Endothelial cell of hepatic sinusoid (primary cell): ENCODE results near the gene ZNF621.
"Not testable (repeated sequence)": the region's sequence is repeated elsewhere in the genome, so short reads cannot be mapped to it uniquely, and the experiment has no call there.

ENCODE experiments used
- in situ Hi-C: cut with HindIII; loops from 2 replicates; pipeline ENCODE4 v1.10.0; 2017; ENCODE audit warnings: low sequenced_read_pairs

ZNF621 gene

DNA sequence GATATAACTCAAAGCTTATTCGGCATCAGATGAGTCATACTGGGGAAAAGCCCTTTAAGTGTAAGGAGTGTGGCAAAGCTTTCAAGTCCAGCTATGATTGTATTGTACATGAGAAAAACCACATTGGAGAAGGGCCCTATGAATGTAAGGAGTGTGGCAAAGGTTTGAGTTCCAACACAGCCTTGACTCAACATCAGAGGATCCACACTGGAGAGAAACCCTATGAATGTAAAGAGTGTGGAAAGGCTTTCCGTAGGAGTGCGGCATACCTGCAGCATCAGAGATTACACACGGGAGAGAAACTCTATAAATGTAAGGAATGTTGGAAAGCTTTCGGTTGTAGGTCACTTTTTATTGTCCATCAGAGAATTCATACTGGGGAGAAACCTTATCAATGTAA, 7.5 kb downstream of the ZNF621 start:
- in situ Hi-C loops, result loop anchor here (5.0 kb wide), 1 partner anchor 50 kb away; no protein-coding TSS in a partner anchor

DNA sequence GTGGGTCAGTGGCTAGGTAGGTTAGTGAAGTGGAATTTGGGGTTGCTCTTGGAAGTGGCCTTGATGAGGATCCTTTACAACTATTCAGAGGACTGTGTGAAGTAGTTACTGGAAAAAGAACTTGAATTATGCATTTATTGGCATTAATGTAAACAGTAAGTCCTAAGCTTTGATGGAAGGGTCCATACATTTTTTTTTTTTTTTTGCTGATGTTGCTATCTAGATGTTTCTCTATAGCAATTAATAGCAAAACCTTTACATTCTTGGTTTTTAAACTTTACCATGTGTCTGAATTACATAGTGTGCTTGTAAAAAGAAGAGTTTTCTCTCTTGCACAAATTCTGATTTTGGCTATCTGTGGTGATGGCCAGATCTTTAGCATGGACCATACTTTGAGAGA, 9.5 kb downstream of the ZNF621 start:
- in situ Hi-C loops, result loop anchor here (5.0 kb wide), 1 partner anchor 52 kb away; no protein-coding TSS in a partner anchor

DNA sequence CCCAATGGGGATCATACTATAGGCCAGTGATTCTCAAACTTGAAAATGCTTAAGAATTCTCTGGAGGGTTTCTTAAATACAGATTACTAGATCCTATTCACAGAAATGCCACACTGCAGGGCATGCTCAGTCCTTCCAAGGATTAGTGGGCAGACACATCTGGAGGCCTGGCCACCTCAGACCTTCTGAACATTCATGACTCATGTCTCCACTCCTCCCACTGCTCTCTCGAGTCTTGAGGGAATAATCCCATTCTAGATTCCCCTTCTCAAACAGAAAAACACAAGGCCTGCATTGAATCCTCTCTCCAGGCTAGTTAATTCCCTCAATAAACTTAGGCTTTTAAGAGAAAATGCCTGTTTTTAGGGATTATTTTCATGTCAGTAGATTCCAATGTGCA, 22.1 kb downstream of the ZNF621 start:
- in situ Hi-C loops, result no loop called here

DNA sequence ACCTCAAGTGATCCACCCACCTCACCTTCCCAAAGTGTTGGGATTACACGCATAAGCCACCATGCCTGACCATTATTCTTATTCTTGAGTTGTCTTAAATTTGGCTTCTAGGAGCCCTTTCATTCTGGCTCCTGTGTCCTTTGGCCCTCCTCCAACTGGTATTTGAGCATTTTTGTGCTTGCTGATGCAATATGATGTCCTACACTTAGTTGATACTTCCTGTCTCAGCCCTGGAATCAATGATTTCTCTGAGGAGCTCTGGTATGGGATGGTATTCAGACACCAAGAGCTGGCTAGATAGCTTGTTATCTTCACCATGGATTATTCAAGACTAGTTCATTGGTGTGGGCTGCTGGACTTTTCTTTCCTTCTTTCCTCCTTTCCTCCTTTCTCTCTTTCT, 25.4 kb downstream of the ZNF621 start:
- in situ Hi-C loops, result no loop called here

DNA sequence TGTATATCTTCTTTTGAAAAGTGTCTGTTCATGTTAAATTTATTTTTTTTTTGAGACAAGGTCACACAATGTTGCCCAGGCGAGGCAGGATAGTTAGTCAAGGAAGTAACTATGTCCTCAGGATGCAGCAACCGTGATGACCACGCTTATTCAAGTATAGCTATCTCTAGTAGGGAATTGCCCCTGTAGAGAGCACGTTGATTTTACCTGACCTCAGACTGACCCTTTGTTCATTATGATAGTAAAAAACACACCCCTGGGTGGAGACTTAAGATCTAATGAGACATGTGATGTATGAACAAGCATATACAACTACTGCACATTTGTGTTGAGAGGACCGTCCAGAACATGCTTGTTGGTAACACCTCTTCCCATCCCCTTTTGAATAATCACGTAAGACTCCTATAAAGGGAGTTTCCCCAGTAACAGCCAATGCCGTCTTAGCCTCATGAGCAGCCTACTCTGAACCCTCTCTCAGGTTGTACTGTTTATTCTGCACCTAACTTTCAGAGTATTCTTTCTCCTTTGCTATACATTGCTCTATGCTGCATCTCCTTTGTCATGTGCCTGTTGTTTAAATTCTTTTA, 32.9 kb downstream of the ZNF621 start:
- in situ Hi-C loops, result loop anchor here (5.0 kb wide), 1 partner anchor 75 kb away; no protein-coding TSS in a partner anchor

DNA sequence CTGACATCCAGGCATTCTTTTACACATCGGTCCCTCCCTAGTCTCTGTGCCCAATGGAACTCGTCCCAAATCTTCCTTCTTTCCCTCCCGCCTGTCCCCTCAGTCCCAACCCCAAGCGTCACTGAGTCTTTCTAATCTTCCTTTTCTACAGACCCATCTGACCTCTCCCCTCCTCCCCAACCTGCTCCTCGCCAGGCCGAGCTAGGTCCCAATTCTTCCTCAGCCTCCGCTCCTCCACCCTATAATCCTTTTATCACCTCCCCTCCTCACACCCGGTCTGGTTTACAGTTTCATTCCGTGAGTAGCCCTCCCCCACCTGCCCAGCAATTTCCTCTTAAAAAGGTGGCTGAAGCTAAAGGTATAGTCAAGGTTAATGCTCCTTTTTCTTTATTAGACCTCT, 37.7 kb downstream of the ZNF621 start:
- in situ Hi-C loops, result not testable (repeated sequence)

DNA sequence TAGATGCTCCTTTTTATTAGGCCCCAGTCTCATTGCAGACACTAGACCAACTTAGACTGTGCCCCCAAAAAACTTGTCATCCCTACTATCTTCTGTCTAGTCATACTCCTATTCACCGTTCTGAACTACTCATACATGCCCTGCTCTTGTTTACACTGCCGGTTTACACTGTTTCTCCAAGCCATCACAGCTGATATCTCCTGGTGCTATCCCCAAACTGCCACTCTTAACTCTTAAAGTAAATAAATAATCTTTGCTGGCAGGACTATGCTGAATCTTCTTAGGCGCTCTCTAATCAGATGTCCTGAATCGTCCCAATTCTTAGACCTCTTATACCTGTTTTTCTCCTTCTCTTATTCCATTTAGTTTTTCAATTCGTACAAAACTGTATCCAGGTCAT, 40.9 kb downstream of the ZNF621 start:
- in situ Hi-C loops, result not testable (repeated sequence)

DNA sequence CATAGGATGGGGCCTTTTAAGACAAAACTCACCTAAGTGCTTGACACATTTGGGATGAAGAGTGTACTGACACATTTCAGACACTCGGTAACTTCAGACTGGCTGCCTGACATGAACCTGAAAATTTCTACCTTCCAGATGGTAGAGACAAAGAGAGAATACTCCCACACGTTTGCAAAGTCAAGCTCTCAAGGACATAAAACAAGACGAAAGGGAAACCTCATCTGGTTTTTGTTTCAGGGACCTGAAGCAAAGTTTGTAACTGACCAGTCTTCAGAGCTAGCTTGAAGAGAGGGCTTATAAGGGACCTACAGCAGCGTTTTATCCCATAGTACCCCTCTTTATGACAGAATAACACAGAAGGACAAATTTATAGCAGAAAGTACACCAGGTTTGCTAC, 41.9 kb downstream of the ZNF621 start:
- in situ Hi-C loops, result no loop called here

DNA sequence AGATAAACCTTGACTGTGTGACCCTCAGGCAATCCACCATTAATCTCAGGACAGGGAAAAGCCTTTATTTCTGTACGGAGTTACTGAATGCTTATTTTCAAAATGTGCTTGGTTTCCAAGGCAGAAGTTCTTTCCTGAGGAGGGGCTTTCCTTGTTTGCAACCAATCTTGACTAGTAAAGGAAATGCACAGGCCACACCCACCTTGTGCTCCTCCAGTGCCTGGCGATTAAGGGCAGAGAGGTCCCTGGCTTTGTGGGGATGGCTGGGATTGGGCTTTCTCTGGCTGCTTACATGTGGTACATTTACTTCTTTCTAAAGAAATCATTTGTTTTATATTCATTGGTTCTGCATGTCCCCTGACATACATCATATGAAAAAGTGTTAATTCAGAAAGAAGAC, 47.8 kb downstream of the ZNF621 start:
- in situ Hi-C loops, result no loop called here

DNA sequence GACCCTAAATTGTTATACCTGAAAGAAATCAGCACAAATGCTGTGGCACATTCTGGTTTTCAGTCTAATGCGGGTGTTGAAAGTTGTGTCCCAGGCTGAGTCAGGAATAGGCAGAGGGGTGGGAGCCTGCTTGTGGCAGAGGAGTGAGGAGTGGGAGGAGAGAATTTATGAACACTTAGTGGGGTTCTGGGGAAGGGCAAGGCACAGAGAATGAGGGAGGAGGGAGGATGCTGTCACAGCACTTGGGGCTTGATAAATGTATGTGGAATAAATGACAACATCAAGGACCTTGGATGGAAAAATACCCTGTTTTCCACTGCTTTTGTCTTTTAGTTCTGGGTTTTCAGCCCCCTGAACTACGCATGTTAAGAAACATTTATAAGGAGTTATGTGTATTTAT, 49.3 kb downstream of the ZNF621 start:
- in situ Hi-C loops, result no loop called here

DNA sequence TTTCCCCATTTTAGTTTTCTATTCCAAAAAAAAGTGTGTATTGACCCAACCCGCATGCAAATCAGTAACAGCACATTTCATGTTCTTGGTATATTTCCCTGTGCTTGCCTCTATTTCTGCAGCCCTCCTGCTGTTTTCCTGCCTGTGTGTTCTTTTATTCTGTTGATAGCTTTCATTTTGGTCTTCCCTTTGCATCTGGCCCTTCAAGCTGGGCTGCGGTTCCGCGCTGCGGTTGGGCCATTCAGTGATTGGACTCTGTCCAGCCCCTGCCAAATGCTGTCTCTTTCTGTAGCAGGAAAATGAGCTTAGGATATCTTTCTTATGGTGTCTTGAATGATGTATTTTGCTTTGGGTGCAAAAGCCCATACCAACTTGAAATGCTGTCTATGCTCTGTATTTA, 49.9 kb downstream of the ZNF621 start:
- in situ Hi-C loops, result loop anchor here (25.0 kb wide), 1 partner anchor 1313 kb away; no protein-coding TSS in a partner anchor

DNA sequence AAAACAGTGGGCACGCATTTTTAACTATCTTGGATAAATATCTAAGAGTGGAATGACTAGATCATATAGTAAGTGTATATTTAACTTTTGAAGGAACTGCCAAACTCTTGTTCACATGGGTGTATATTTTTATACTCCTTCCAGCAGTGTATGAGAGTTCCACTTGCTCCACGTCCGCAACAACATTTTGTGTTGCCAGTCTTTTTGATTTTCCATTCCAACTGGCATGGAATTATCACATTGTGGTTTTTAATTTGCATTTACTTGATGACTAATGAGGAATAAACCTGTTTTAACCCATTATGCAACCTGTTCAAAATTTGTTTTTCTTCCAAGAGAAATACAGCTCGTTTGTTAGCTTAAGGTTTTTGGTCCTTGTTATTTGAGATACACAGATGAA, 51.6 kb downstream of the ZNF621 start:
- in situ Hi-C loops, result loop anchor here (25.0 kb wide), 1 partner anchor 1311 kb away; no protein-coding TSS in a partner anchor

DNA sequence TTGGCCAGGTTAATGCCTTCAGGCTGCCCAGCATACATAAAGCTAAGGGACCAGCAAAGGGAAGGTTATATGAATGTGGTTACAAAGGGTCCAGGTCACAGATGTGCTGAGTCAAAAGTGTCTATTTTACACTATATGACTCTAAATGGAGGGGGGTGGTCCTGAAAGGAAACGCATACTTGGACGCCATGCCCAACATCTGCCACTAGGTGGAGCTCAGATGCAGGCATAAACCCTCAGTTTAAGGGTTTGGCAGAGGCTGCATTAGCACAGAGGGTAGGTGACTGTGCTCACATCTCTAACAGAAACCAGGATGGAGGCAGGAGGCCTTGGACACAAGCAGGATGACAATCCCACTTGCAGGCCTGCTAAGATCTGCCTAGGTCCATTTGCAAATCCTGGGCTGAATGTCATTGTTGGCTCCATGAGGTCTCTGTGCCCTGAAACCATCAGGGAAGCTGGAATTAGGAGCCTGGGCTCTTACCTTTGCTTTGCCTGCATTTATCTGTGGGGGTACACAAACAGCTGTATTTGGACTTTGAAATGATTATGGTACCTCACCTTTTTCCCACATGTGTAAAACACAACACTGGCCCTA, 55.8 kb downstream of the ZNF621 start:
- in situ Hi-C loops, result loop anchor here (25.0 kb wide), 1 partner anchor 1307 kb away; no protein-coding TSS in a partner anchor

DNA sequence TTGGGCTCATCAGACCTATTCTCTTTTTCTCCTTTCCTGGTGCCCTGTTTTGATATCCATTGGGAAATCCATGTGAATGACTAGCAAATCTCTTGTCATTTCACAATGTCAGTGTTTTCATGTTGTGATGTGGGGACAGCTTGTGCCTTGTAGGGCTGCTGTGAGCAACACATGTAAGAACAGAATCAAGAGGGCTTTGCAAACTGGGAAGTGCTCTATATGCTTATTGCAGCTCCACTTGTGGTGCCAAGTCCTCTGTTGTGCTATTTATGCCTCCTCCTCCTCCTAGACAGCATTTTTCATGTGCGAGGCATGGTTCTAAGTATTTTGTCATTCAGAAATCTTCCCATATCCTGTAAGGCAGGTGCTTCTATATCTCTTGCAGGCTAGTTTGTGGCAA, 56.4 kb downstream of the ZNF621 start:
- in situ Hi-C loops, result loop anchor here (25.0 kb wide), 1 partner anchor 1306 kb away; no protein-coding TSS in a partner anchor

DNA sequence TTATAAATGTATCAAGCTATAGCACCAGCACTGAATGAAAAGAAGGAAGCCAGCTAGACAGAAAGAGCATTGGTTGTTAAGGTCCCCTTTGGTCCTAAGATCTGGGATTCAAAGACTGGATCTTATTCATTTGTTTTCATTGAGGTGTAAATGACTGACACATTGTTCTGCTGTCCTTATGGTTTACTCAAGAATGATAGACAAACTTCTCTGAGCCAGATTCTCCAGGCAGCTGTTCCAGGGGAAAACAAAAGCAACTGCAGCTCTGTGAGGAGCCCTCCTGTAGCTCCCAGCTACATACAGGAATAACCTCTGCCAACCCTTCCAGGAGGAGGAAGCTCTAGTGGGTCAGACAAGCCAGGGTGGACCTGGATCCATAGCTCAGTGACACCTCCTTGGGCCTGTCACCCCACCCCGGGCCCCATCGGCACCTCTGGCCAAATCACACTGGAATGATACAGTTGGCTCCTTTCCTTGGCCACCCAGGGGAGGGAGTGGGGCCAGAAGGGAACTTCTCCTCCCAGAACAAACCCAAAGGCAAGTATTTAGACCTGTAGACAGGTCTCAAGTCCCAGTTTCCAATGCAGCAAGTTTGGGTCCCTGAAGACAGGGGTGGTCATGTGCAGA, 57.8 kb downstream of the ZNF621 start:
- in situ Hi-C loops, result loop anchor here (25.0 kb wide), 1 partner anchor 1305 kb away; no protein-coding TSS in a partner anchor

DNA sequence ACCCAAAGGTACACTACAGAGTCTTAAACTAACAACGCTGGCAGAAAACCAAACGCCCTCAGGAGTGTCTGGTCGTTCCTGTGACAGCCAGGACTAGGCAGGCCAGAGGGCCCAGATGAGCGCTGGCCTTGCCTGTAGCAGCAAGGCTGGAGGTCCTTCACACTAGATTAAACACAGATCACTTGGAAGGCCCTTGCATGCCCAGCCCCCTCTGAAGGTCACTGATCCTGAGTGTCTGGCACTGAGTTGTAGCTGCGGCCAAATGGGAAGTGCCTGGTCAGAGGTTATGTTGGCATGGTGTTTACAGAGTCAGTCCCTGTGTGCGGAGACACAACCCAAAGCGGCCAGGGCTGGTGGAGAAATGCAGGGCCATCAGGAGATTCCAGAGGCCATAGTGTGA, 58.9 kb downstream of the ZNF621 start:
- in situ Hi-C loops, result loop anchor here (25.0 kb wide), 1 partner anchor 1304 kb away; no protein-coding TSS in a partner anchor

DNA sequence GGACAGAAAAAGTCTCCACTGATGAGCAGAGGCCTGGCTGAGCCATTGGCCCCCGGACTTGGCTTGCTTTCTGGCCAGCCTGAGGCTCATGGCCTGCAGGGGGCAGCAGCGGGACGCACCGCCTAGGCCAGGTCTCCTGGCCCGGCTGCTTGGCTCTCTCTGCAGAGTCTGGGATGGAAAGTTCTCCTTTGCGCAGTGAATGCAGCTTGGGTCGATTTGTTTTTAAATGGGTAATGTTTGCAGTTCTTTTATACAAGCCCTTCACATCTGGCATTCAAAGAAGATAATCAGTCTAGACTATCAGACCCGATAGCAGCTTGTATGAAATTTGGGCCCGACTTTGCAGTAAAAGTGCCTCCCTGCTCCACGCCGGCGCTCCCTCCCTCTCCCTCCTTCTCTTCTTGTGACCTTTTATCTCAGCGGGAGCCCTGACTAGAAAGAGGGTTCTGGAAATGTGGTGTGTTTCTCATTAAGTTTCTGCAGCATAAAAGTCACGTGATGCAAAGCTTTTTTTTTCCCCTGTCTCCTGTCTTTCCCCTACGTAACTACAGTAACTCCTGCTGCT, 59.9 kb downstream of the ZNF621 start:
- in situ Hi-C loops, result loop anchor here (25.0 kb wide), 1 partner anchor 1303 kb away; no protein-coding TSS in a partner anchor

DNA sequence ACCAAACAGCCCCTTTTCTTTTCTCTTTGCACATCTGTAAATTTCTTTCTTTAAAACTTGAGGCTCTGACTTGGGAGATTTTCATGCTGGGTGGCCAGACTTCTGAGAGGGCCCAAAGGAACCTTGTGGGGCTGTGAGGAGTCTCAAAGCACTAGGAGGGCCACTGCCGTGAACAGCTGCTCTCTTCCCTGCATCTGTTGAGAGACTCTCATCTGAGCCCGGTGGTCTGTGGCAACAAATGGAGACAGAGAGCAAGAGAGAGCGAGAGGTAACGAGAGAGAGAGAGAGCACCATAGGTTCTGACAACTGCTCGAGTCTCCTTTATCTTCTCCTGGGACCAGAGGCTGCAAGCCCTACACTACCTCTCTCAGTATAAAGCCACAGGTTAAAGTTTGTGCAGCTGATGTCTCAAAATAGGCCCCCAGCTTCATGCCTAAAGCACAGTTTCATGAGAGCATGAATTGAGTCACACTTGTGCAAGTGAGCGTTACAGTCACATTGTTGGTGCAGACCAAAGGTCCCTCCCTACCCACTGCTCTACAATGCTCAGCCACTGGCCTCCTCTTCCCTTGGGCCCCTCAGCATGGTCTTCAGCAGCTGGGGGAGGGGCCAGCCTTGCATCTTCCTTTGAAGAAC, 60.7 kb downstream of the ZNF621 start:
- in situ Hi-C loops, result loop anchor here (25.0 kb wide), 1 partner anchor 1302 kb away; no protein-coding TSS in a partner anchor

DNA sequence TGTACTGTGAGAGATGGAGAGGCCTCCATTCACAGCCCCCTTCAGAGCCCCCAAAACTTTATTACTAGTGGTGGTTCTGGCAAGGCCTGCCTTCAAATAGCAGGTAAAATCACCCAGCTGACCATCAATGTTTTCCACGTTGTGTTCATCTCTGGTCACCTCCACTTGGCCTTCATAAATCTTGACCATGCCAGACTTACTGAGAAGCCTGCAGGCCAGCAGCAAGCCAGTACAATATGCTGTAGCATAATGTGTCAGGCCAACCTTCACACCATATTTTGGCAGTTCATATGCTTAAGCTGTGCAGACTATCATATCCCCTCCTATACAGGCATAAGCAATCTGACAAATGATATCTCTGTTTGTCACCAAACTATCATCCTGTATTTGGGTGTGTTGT, 62.1 kb downstream of the ZNF621 start:
- in situ Hi-C loops, result loop anchor here (25.0 kb wide), 1 partner anchor 1300 kb away; no protein-coding TSS in a partner anchor

DNA sequence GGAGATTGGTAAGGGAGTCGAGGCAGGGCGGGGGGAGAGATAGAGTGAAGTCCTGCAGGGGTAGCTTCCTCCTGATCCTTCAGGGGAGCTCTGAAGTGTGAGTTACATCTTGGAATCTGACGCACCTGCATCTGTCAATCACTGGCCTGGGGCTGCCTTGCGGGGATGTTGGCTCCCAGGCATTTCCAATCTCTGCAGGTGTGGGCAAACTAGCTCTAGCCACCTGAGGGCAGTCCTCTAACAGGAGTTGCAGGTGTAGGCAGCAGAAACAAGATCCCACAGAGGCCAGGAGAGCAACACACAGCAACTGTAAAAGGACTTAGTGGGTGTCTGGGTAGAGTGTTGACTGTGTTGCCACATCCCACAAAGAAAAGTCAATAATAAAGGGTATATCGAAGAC, 63.6 kb downstream of the ZNF621 start:
- in situ Hi-C loops, result loop anchor here (25.0 kb wide), 1 partner anchor 1299 kb away; no protein-coding TSS in a partner anchor
